HG02943 (cell line): Measurements from ENCODE around the gene CEP126.

Experiments used
- ATAC-seq: cut with Tn5 transposase; IDR thresholded peaks from one replicate; pipeline ENCODE4 v1.9.1; 2021; ENCODE audit warnings: mild to moderate bottlenecking, low read depth, moderate library complexity; ENCODE audit not compliant: unreplicated experiment

The CEP126 gene, protein sequence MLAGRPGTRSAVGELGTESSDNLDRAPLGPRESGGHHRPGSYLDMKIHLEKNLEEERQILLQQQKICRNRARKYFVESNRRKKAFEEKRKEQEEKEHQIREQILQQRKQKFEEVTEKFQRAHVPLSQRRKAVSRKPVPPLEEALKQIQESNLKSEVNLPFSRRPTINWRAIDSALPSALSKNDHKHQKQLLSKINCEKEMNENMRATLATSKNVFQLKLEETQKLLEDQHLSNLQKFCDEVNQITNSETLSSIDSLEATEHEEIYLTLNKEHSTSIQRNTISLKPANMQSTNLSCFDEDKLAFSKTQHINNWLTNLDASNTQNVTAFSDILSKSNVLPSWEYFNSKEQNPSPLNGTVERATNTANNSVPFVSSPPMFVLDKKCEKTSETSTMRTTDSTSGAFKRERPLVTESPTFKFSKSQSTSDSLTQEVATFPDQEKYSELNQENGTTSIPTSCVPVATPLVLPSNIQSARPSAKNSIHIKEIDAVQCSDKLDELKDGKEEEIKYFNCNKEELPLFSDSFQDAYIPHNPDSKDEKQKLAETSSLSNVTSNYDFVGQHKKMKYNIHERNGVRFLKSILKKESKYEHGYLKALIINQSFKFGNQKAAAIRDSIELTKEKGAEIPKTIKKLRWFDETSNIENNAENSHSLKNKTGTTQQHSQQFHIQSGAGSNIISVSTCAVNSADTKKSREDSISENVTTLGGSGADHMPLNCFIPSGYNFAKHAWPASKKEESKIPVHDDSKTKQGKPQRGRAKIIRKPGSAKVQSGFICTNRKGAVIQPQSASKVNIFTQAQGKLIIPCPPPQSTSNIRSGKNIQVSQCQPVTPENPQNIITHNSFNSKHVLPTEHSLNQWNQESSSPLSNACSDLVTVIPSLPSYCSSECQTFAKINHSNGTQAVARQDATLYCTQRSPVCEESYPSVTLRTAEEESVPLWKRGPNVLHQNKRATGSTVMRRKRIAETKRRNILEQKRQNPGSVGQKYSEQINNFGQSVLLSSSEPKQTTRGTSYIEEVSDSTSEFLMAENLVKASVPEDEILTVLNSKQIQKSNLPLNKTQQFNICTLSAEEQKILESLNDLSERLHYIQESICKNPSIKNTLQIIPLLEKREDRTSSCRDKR

DNA sequence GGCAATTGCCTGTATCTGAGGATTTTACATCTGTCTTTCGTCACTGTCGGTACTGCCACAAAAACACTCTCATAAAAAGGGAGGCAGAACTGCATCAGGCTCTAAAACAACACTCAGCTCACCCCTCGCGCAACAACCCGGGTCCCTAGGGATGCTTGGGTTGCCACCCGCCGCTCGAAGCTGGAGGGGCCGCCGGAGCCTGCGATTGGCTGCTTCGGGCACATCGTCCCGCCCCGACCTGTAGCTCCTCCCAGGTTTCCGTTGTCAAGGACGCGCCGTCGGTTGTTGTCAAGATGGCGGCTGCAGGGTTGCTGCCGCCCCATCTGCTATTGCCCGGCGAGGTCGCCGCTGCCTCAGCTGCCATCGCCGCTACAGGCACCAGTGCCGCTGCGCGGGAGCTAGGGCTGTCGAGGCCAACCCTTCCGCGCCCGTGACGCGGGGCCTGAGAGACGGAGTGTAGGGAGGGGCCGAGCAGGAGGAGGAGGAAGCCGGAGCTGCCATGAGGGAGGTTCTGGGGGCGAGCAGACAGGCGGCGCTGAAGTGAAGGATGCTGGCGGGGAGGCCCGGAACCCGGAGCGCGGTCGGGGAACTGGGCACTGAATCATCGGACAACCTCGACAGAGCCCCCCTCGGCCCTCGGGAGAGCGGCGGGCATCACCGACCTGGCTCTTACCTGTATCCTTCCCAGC lies at the start of gene CEP126:
Gene CEP126, plus strand, starts transcription at position 273 of the 689 bp plus-strand sequence. Its CDS starts 275 bp downstream, at position 548.
- ATAC-seq = peak; percentile 99

DNA sequence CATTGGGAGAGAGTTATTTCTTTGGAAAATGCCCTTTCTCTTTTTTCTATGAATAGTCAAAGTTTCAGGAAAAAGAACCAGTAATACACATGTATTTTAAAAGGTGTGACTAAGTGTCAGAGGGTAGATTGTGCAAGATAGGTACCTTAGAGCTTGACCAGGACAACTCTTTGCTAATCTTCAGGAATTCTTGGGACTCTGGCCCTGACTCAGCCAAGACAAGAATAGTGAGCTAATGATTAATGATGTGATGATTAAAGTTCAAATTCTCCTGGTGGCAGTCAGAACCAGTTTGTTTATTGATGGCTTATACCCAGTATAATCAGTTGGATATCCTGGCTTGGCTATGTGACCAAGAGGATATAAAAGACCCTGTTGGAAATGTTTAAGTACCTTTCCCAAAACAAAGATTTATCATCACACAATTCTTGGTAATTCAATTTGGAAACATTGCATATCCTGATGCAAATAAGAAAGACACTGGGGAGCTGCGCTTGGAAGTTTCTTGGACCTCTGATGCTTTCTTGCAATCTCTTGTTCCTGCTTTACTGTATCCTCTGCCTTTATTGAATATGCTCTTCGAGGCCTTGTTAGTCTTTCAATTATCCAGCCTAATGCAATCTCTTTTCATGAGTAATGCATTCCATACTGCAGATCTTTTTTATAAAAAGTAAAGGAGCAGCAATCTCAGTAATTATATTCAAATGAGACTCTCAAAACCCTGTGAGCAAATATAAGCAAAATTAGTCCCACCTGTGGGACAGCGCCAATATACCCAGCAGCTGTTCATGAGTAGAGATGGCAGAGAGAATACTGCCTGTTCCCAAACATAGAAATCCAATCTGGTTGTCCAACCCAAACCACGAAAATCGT lies 48.0 kb upstream of the CEP126 start:
- no peak for ATAC-seq

DNA sequence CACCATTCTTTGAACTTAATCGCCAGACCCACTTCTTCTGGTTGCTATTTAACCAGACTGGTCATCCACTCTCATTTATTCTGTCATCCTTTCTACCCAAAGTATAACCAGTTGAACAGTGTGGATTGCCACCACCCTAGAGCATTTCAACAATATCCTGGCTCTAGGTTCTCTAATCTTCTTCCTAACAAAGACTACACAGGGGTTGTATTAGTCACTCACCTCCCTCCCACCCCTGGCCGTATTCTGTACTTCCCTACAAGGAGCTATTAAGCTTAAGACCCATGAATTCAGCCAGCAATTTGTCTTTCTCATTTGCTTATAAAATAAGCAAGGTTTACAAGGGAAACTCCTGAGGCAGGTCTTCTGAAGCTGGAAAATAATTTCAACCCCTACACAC lies 46.9 kb upstream of the CEP126 start:
- ATAC-seq = no peak

DNA sequence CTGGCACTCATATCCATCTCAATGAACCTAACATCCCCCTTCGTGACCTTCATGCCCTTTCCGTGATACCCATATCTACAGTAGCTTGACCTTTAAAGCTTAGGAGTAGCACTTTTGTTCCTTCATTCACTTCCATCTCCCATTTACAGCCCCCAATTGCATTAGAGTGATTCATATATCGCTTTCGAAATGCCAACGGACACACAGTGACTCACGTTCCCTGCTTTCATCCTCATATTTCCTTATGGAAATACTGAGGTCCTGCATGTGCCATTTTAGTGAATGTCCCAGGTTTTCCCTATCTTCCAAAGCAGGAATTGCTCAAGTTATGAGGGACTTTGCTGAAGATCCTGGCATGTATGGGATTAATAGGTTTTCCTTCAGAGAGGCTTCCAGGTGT lies 44.3 kb upstream of the CEP126 start:
- ATAC-seq = no peak

DNA sequence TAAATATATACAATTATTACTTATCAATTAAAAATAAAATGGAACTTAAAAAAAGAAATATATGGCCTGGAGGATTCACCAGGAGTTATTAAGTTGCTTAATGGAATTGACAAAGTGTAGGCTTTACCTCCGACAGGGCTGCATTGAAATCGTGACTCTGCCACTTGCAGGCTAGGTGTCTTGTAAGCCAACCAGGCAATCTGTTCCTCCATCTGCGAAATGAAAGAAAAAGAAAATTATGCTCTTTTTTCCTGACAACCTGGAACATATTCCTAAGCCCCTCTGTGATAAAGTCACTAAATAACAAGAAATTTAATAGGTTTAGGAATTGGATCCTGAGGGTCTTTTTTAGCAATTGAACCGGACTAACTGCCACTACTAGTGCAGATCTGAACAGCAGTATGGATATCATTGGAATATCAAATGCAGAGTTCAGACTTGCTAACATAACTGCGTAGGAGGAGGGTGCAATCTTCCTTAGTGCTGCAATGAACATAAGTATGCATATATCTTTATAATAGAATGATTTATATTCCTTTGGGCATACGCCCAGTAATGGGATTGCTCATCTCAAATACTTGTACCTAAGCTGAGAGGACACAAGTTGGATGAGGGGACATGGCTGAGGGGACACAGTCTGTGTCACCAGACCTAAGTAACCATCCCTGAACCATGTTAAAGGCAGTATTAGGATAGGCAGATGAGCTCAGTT lies 42.5 kb upstream of the CEP126 start:
- no peak for ATAC-seq

DNA sequence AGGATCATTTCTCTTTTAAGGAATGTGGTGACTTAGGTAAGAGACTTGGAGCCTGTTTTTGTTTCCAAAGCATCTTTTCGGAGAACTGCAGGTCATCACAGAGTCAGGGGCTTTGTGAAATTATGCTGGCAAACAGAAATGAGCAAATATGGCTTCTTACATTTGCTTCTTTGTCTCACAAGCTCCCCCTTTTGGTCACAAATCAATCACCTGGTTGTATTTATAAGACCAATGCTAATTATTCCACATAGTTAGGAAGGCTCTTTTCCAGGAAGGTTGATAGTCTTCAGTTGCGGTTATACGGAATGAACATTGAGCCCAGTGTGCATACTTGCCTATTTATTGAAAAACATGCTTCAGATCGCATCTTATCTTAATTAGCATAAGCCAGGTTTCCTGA lies 34.6 kb upstream of the CEP126 start:
- no peak for ATAC-seq

DNA sequence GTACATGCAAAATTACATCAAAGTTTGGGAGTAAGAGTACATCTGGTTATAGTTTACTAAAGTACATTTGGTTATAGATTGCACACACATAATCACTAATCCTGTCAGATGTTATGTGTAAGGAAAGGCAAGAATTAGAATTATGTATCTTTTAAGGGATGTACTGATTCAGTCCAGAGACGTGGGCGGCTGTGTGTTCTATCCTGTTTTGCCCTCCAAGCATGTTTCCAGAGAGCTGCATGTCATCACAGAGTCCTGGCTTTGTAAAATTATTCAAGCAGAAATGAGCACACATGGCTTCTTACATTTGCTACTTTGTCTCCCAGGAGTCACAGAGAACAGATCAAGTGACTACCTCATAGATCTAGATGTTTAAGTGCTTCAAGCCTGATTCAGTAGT lies 33.2 kb upstream of the CEP126 start:
- no peak for ATAC-seq

DNA sequence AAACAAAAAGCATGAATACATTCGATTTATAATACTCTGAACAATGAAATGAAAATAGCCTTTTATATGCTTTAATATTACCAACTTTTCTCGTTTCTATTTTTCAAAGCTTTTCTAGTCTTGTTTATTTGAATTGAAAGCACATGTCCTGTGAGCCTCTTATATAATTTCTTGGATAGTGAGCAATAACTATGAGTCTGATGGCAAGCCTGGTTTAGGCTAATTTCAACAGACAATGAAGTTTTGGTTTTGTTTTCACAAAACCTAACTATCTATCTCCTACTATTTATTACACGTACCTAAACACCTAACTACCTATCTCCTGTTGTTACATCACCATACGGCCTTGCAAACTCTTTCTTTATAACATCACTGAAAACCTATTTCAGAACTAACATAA lies 29.2 kb upstream of the CEP126 start:
- ATAC-seq = no peak

DNA sequence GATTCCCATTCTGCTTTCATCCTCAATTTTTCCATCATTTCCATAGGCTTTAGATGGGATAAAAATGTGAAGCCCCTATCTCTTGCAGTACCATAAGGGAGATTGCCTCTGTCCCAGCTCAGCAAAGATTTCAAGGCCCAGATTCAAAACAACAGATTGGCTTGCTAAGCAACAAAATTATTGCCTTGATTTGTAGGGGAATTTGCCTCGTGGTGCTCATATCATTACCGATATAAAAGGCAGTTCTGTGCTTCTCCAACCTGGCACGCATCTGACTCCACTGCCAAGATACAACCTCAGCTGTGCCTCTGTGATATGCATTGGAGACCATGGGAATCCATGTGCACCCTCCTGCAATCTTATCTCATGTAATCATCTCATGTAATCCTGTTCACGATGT lies 25.0 kb upstream of the CEP126 start:
- no peak for ATAC-seq

DNA sequence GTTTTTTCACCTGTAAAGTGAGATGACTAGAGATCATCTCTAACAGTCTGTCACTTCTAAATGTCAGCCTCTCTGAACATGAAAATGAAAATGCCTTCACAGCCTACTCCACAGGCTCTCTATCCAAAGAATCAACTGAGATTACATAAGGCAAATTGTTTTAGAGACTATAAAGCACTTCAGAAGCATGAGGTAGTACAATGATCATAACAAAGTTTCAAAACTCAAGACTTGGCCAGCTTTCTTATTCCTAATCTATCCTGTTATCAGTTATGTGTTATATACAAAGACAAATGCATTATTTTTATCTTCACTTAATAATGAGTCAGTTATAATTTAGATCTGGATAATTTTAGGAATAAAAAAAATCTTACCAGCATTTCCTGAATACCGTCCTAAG lies 20.3 kb upstream of the CEP126 start:
- no peak for ATAC-seq

DNA sequence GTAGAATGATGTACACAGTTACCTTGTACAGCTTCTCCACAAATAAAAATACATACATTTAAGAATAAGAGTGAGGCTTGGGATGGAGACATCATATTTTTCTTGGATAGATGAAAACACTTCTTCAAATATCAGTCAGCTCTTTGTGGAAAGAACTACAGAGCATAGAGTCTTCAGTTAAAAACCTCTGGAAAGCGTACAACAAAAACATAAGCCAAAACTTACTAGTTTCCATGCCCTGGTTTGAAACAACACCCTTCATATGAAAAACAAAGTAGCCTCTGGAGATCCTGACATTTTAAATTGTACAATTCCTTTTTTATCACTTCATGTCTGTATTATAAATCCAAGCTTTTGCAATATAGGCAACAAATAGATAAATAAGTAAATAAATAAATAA lies 7.0 kb upstream of the CEP126 start:
- ATAC-seq = no peak

DNA sequence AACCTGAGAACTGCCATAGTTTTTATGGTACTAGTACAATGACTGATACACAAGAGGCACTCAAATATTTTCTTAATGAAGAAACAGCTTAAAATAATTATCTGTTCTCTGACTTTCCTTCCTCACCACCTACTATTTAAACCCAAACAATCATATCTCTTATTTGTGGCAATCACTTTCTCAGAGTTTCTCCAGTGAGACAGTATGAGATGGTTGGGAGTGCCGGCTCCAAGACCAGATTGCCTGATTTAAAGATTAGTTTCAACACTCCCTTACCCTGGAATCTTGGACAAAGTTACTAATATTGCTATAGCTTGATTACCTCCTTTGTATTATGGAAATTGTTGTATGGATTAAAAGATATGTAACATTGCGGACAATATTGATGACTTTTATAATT lies 5.7 kb upstream of the CEP126 start:
- no peak for ATAC-seq

DNA sequence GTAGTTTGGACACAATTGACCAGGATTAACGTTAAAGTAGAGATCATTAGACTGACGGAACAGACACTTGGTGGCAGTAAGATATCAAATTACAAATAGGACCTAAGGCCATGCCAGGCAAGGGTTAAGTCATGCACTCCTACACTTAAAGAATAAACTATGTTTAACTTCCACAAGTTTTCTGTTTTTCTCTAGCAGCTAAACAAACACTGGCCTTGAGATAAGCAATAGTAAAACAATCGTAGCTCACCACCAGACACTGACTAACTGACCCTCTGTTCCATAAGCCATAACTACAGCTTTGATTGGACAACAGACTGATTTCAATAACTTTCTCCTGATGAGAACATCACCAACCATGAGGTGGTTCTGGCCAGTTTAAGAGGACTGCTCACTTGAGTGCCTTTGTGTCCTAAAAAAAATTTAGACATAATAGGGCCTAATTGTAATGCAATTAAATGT lies 2.0 kb upstream of the CEP126 start:
- ATAC-seq = no peak

DNA sequence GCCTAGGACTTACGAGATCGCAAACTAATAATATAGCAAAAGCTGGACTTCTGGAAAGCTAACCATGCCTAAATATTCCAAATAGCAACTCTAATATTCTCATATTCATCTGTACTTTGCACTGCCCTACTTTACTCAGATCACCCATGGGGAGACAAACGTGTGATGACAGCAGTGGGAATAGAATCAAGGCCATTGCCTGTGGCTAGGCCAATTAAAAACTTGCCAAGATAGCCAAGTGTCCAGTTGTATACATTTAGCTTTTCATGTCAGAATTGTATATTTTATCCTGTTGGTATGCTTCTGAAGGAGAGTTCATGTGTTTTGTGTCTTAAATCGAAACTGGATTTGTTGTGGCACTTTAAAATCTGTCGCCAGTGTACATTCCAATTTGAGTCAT lies 1.2 kb upstream of the CEP126 start:
- no peak for ATAC-seq

DNA sequence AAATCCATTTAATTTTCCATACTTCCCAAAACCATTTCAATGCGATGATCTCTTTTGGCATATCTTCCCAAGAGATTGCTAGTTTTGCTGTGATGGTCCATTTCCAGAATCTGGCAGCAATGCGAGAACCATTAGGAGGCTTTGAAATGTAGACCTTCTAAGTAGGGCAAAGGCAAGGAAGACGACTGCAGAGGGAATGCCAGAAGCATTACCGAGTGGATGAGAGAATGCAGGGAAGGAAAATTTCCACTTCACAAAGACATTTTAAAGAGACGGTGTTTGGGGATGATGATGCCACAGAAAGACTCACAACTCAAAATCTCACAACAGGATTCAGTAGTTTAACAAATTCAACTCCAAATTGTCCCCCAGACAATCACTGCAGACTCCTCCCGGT lies 471 bp upstream of the CEP126 start:
- ATAC-seq = no peak

DNA sequence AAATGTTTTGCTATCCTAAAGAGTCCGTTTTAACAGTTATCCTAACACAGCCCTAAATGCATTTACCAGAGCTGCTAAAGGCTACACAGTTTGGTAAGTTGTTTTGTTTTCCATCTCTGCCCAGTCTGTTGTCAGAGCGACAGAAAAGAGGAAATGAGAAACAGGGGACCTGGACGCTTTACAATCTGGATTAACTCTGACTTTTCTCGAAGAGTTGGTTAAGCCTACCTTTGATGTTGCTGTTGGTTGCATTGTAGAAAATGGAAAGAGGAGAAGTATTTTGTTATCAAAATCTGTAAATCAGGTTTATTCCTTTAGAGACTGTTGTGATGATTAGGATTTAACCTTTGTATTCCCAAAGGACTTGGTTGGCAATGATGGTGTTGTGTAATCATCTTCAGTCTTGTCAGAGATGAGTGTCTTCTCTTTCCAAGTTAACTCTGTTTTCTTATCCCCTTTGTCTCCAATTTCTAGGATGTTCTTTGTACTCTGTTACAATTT lies 1.0 kb downstream of the CEP126 start:
- ATAC-seq = peak; percentile 32

DNA sequence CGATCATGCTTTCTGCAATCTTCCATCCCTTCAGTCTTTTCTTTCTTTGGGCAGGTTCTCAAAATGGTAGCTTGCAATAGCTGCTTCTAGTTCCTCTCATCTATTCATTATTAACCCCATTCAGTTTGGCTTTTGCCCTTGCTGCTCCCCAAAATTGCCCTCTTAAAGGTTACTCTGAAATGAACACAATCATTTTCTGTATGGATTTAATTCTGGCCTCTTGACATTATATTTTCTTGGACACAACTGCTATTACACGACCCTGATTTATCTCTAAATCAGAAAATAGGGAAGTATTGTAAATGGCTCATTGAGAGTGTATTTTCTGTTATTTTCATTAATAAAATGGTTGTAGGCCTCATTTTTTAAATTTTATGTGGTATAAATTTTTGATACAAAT lies 1.6 kb downstream of the CEP126 start, which contains the start of gene ANGPTL5:
Gene ANGPTL5, minus strand, starts transcription at position 101 of the 400 bp plus-strand sequence. CDS start 8,613 bp downstream, outside the sequence.
- ATAC-seq = no peak

DNA sequence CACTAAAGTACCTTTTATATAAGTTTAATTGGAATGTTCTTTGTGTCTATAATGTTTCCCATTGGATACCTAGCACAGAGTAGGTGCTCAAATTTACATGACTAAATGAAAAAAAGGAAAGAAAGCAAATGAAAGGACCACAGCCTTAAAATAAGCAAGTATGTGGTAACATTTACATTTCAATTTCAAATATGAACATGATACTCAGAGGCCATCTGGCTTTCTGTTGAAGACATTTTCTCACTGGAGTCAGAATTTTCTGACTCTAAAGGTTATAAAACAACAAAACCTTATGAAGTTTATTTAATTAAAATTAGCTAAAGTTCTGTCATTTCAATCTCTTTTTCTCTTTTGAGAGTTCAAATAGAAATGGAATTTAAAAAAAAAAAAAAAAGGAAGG lies 2.4 kb downstream of the CEP126 start:
- ATAC-seq = no peak

DNA sequence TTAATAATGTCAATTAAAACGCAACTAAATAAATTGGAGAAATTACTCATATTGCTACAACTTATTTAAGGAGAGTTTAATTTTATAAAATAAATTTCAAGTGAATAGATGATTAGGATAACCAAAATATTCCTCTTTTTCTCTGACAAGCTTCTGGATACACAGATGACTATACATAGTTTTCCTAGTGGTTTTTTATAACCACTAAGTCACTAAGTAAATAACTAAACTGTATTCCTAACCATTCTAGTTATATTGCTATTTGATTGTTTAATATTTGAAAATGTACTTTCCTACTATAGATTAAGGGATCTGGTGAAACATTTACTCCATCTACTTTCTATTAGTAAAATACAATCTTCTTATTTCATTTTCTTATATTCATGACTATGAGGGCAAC lies 6.2 kb downstream of the CEP126 start:
- ATAC-seq = no peak
